ENCODE results near the gene INPP5E.

DNA sequence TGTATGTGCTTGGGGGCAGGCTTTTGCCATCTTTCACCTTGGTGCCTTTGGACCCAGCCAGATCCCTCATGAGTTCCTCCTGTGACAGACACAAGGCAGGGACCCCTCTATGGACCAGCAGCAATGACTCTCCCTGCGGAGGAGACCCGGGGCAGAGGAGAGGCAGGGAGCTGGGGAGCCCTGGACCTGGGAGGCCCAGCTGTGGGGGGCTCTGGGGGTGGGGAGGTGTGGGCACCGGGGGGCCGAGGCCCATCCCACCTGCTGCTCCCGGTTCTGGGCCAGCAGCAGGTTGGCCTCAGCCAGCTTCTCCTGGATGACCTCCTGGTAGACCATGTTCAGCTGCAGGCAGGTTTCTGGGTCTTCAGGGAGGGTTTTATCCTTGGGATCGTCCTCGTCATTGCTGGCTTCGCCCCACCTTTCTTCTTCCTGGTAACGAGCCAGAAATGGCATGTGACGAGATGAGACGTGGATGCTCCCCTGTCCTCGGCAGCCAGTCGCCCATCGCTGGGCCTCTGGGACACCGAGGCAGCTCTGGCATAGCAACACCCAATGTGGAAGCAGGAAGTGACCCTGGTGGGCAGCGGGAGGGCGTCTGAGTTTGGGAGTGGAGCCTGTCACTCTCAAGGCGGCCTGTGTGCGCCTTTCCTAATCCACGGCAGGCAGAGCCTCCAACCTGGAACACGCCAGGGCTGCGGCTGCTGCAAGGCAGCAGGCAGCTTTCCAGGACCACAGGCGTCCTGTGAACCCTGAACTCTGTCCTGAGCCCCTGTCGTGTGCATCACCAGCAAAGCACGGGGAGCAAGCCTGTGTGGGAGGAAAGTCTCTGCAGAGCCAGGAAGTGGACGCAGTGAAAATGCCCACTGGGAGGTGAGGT lies 44.1 kb downstream of the INPP5E start:
- TF ChIP-seq, protein P1, sequence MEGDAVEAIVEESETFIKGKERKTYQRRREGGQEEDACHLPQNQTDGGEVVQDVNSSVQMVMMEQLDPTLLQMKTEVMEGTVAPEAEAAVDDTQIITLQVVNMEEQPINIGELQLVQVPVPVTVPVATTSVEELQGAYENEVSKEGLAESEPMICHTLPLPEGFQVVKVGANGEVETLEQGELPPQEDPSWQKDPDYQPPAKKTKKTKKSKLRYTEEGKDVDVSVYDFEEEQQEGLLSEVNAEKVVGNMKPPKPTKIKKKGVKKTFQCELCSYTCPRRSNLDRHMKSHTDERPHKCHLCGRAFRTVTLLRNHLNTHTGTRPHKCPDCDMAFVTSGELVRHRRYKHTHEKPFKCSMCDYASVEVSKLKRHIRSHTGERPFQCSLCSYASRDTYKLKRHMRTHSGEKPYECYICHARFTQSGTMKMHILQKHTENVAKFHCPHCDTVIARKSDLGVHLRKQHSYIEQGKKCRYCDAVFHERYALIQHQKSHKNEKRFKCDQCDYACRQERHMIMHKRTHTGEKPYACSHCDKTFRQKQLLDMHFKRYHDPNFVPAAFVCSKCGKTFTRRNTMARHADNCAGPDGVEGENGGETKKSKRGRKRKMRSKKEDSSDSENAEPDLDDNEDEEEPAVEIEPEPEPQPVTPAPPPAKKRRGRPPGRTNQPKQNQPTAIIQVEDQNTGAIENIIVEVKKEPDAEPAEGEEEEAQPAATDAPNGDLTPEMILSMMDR (IDR thresholded peaks at IDR 0.05) = no peak
- no peak for TF ChIP-seq POLR2A (IDR thresholded peaks at IDR 0.05)
